ENCODE data around the gene ABCA8.
"Not testable (repeated sequence)": the region's sequence is repeated elsewhere in the genome, so short reads cannot be mapped to it uniquely, and the experiment has no call there.

The ABCA8 gene, protein sequence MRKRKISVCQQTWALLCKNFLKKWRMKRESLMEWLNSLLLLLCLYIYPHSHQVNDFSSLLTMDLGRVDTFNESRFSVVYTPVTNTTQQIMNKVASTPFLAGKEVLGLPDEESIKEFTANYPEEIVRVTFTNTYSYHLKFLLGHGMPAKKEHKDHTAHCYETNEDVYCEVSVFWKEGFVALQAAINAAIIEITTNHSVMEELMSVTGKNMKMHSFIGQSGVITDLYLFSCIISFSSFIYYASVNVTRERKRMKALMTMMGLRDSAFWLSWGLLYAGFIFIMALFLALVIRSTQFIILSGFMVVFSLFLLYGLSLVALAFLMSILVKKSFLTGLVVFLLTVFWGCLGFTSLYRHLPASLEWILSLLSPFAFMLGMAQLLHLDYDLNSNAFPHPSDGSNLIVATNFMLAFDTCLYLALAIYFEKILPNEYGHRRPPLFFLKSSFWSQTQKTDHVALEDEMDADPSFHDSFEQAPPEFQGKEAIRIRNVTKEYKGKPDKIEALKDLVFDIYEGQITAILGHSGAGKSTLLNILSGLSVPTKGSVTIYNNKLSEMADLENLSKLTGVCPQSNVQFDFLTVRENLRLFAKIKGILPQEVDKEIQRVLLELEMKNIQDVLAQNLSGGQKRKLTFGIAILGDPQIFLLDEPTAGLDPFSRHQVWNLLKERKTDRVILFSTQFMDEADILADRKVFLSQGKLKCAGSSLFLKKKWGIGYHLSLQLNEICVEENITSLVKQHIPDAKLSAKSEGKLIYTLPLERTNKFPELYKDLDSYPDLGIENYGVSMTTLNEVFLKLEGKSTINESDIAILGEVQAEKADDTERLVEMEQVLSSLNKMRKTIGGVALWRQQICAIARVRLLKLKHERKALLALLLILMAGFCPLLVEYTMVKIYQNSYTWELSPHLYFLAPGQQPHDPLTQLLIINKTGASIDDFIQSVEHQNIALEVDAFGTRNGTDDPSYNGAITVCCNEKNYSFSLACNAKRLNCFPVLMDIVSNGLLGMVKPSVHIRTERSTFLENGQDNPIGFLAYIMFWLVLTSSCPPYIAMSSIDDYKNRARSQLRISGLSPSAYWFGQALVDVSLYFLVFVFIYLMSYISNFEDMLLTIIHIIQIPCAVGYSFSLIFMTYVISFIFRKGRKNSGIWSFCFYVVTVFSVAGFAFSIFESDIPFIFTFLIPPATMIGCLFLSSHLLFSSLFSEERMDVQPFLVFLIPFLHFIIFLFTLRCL (N-terminal part only)

DNA sequence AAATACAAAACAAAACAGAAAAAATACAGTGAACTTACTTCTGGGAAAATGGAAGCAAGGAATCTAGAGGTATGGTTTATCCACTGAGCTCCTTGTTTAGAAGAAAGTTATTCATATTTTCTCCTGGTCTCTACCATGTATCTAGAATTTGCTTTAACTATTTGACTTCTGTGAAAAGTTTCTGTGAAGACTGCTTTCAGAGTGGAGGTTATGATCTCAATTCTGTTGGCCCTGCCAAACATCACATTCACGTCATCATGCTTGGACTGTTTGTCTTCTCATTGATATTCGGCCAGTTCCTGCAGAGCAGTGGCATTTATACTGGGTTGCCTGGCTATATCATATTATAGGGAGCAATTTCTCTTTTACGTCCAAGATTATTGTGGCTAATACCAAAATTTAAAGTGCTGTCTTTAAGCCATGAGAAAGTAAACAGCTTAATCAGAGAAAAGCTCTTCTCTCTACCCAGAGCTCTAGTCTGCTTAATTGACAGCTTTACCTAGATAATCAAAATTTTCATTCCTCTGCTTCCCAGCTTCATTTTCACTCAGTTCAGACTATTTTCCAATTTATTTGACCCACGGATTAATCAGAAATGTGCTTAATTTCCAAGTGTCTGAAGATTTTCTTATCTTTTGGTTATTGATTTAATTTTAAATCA, at the start of gene ABCA8:
Gene ABCA8, minus strand, starts transcription at position 212 of the 661 bp plus-strand sequence. CDS start 13,358 bp downstream, outside the sequence.
- DNase-seq (ENCODE audit: low read depth in 1 of 2, low spot score in 1 of 2): no peak

DNA sequence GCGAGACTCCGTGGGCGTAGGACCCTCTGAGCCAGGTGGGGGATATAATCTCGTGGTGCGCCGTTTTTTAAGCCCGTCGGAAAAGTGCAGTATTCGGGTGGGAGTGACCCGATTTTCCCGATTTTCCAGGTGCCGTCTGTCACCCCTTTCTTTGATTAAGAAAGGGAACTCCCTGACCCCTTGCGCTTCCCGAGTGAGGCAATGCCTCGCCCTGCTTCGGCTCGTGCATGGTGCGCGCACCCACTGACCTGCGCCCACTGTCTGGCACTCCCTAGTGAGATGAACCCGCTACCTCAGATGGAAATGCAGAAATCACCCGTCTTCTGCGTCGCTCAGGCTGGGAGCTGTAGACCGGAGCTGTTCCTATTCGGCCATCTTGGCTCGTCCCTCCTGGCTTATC, 49.6 kb upstream of the ABCA8 start:
- DNase-seq (ENCODE audit: low read depth in 1 of 2, low spot score in 1 of 2): not testable (repeated sequence)

DNA sequence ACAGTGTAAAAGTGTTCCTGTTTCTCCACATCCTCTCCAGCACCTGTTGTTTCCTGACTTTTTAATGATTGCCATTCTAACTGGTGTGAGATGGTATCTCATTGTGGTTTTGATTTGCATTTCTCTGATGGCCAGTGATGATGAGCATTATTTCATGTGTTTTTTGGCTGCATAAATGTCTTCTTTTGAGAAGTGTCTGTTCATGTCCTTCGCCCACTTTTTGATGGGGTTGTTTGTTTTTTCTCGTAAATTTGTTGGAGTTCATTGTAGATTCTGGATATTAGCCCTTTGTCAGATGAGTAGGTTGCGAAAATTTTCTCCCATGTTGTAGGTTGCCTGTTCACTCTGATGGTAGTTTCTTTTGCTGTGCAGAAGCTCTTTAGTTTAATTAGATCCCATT, 44.6 kb upstream of the ABCA8 start:
- DNase-seq (ENCODE audit: low read depth in 1 of 2, low spot score in 1 of 2): not testable (repeated sequence)

DNA sequence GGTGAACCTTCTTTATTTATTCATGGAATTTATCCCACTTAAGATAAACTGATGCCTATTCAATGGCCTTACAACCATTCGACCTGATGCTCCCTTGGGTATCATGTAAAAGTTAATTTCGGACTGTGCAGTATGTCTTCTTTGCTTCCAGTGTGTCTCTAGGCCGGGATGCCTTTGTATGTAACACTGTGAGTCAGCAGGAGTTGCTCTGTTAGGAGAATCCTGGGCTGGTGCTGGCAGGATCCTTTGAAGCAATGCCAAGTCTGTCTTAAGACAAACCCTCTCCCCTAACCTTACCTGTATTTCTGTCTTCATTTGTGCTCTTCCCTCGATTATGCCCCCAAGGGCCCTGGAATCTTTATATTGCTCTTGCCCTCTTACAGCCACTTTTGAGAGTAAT, 37.9 kb upstream of the ABCA8 start:
- no peak for DNase-seq (ENCODE audit: low read depth in 1 of 2, low spot score in 1 of 2)

DNA sequence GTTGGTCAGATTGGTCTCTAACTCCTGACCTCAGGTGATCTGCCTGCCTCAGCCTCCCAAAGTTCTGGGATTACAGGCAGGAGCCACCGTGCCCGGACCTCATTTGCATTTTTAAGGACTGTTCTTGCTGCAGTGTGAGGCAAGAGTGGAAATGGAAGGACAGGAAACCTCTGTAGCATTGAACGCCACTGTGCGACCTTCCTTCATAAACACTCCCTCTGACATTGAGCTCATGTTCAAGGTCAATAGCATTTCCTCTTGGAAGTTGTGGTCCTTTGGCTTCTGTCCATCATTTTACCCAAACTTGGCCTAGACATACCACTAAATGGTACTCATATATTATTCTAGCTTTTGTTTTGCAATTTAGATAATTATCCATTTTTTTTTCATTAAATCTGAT, 32.8 kb upstream of the ABCA8 start:
- no peak for DNase-seq (ENCODE audit: low read depth in 1 of 2, low spot score in 1 of 2)

DNA sequence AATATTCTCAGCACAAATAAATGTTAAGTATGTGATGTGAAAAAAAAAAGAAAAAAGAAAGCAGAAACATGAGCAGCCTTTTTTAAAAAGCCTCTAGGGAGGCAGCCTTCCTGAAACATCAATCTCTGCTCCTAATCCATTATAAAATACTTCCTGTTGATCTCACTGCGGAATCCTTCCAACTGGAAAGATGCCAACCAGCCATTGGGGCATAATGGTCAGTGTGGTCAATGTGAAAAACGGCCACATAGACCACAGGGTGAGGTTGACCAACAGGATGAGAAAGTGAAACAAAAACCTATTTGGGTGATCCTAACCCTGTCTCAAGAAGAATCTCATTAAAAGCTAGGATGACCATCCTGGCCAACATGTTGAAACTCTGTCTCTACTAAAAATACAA, 26.1 kb upstream of the ABCA8 start:
- DNase-seq (ENCODE audit: low read depth in 1 of 2, low spot score in 1 of 2): no peak

DNA sequence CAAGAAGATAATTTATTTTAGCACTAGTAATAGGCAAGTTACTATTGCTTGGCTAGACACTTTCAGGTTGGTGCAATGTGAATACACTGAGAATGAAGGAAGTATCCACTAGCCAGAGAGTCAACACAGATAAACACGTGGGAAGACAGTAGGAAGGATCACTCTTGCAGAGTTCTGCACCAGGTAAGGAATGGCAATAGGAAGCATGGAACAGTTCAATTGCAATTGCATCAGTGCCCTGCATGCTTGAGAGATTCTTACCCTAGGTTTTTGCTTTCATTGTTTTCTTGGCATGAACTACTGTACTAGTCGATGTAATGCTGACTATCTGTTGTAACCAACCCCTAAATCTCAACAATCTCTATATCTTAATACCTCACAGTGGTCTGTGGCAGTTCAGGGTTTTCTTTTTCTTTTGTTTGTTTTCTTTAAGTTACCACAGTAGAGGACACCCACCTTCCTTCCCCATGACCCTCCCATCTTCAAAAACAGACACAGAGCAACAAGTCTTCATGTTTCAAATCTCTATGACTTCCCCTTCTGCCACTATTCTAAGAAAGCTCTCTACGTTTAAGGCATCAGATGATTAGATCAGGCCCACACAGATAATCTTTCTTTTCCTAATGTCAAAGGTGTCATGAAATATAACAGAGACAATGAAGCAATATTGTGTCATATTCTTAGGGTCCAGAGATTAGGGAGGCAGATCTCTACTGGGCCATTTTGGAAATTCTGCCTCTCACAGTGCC, 18.1 kb upstream of the ABCA8 start:
- no peak for DNase-seq (ENCODE audit: low read depth in 1 of 2, low spot score in 1 of 2)

DNA sequence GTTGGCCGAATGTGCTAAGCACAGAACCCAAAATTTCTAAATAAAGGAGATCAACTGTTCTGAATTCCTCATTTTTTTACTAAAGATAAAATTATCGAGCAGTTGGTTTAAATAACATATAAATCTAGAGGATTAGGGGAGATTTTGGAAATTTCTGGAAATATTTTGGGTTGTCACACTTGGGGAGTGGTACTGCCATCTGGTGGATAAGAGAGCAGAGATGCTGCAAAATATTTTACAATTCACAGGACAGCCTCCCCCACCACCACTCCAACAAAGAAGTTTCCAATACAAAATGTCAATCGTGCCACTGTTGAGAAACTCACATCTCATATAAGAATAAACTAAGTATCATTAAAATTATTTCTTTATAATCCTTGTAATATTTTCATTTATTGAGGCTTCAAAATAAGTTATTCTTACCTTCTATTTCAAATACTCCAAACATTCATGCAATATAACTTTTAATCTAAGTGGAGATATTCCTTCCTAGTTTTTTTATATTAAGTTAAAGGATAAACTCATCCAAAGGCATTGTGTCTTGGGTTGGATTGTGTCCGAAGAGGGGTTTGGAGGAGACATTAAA, 17.0 kb upstream of the ABCA8 start:
- DNase-seq (ENCODE audit: low read depth in 1 of 2, low spot score in 1 of 2): no peak

DNA sequence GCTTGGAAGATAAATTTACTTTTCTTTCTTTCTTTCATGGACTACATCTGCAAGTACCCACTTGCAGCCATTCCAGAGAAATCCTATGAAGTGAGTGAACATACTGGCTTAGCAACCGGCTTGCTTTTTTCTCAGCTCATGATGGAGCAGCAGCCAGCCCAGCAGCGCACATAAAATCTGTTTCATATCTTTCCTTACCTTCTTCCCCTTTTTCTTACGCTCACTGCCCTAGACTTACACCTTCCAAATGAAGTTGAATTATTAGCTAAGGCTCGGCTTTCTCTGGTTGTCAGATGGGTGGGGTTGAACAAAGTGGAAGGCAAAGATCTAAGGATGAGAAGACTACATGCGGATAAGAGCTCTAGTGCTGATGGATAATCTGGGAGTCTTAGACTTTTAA, 13.9 kb upstream of the ABCA8 start:
- no peak for DNase-seq (ENCODE audit: low read depth in 1 of 2, low spot score in 1 of 2)

DNA sequence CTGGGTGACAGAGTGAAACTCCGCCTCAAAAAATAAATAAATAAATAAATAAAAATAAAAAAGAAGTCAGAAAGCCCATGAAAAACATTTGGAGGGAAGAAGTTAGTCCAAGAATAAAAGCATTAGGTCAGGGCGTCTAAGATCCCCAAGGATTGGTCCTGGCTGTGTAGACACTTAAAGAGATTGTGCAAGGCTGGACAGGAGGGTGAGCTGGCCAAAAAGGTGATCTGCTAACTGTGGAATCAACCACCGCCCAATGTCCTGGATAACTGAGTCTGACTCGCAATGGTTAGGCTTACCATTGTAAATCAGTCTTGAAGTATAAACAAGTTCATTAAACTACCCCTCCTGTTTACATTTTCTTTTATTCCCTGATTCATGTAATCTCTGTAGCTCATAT, 8.8 kb upstream of the ABCA8 start:
- no peak for DNase-seq (ENCODE audit: low read depth in 1 of 2, low spot score in 1 of 2)

DNA sequence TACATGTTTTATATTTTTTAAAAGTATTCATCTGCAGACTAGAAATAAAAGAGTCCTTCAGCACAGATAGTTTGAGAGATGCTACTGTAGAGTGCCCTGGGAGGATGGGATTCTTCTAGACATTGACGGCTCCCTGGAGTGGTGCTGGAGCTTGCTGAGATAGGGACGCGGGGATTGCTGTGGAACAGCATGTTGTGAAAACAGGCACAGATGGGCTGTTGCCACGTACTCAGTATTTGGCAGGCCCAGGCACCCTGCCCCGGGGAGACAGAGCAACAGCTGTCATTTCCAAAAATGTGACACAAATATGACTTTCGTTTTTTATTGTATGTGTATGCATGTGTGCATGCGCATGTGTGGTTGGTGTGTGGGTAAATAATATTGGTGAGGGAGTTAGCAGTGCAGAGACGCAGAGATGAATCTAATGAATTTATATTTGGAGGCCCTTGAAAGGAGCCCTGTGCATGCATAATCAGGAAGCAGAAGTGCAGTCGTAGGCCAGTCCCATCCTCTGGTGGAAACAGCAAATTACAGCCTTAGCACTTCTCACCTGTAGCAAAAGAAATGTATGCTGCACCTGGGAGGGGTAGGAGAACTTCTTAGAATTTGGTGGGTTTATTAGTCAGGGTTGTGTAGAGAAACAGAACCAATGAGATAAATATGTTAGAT, 6.2 kb upstream of the ABCA8 start:
- DNase-seq (ENCODE audit: low read depth in 1 of 2, low spot score in 1 of 2): no peak

DNA sequence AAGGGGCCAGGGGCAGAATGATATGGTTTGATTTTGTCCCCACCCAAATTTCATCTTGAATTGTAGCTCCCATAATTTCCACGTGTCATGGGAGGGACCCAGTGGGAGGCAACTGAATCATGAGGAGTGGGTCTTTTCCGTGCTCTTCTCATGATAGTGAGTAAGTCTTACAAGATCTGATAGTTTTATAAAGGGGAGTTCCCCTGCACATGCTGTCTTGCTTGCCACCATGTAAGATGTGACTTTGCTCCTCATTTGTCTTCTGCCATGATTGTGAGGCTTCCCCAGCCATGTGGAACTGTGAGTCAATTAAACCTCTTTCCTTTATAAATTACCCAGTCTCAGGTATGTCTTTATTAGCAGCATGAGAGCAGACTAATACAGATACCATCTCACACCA, 3.9 kb upstream of the ABCA8 start:
- not testable (repeated sequence) for DNase-seq (ENCODE audit: low read depth in 1 of 2, low spot score in 1 of 2)

DNA sequence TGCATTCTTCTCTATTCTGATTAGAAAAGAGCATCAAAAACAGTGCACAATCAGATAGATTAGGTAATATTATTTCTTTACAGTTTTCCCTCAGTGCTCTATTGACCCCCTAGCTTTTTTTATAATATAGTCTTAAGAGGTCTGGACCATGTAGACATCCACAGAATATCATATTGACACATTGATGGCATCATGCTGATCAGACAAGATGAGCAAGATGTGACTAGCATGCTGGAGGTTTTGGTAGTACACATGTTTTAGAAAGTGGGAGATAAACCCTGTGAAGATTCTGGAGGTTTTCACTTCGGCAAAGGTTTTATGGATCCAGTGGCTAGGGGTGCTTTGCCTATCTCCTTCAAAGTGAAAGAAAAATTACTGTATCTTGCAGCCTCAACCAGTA, 2.8 kb upstream of the ABCA8 start:
- no peak for DNase-seq (ENCODE audit: low read depth in 1 of 2, low spot score in 1 of 2)

DNA sequence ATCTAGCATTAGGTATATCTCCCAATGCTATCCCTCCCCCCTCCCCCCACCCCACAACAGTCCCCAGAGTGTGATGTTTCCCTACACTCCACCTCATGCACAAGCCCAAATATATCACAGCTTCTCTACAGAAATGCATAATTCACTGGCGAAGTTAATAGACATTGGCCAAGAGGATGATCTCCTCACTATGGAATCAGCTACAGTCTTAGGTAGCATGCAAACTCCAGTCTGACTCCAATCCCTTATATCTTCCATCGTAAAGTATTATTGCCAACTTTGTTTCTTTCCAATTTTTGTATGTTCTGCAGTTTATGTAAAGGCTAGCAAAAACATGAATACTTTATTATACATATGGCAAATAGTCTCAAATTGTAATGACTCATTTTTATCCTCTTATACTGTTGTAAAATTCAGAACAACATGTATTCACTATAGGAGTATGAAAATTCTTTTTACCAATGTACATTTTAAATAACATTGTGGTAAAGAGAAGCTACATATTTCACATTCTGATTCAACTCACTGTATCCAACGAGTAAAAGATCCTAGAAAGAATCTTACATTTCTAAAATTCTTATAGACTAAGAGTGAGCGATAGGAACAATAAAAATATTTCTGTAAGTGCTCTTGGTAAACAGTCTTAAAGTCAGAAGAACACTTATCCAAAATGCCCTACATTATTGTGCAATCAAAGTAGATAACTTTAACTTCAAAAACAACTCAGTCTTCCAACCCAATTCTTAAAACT, 871 bp downstream of the ABCA8 start:
- DNase-seq (ENCODE audit: low read depth in 1 of 2, low spot score in 1 of 2): no peak

DNA sequence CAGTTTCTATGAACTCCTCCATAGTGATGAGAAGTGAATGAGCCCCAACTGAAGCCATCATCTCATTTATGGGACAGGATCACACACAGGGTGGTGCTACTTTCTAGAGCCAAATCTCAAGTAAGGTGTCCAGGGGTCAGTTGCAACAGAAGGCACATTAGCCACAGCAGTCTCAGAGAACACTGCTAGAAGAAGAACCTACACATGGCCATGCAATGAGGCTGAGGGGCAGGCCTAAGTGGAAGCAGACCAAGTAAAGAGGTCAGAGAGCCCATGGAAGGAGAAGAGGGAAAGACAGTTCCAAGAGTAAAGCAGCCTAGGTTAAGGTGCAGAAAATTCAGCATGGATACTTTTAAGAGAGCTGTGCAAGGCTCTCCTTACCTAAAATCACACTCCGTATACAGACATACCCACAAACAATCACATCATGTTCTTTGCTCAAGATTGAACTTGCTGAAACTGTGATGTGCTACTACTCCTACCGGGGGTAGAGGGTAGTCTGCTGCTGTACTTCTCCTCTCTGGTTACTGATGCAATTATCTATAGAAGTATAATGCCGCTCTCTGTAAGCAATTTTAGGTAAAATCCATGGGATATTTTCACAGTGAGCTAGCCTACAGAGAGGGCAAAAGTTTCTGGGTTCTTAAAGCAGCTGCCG, 1.7 kb downstream of the ABCA8 start:
- no peak for DNase-seq (ENCODE audit: low read depth in 1 of 2, low spot score in 1 of 2)

DNA sequence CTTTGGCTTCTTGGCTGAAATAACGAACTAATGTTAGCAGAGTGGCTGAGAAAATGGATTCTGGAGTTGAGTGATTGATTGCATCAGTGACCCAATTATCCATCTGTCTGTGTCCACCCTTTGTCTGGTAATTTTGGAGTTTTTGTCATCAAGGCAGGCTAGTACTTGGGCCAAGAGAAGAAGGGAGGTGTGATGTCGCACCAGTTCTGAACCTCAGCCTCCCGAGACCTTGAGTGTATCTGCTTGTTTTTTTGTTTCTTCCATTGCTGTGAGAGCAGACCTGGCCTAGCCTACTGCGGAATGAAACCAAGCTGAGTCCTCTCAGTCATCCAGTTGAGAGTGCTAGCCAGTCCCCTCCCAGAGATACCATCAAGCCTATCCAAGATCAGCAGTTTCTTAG, 4.5 kb downstream of the ABCA8 start:
- DNase-seq (ENCODE audit: low read depth in 1 of 2, low spot score in 1 of 2): no peak

DNA sequence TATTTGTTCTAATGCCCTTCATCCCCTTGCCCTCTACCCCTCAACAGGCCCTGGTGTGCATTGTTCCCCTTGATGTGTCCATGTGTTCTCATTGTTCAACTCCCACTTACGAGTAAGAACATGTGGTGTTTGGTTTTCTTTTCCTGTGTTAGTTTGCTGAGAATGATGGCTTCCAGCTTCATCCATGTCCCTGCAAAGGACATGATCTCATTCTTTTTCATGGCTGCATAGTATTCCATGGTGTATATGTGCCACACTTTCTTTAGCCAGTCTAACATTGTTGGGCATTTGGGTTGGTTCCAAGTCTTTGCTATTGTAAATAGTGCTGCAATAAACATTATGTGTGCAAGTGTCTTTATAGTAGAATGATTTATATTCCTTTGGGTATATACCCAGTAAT, 7.3 kb downstream of the ABCA8 start:
- not testable (repeated sequence) for DNase-seq (ENCODE audit: low read depth in 1 of 2, low spot score in 1 of 2)

DNA sequence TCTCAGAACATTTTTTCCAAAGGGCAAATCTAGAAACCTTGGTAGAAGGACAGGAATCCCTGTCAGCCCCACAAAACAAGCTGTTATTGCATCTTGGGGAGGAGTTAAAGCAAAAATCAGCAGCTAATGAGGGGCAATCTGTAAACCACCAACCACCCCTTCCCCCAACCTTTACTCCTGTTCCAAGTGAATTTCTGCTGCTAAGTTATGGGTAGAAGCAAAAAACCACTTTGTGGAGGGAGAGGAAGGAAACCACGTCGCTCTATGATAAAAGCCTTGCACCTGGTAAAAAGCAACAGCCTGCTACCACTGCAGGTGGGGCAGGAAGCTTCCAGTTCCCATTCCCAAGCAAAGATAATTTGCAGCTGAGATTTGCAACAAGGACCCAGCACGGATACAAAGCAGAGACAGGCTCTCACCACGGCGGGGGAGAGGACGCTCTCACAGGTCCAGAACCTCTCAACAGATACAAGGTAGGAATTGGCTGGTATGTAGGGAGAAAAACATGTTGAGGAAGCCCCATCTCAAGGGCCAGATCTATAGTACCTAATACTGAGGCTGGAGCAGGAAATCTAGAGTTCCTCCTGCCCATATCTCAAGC, 10.7 kb downstream of the ABCA8 start:
- DNase-seq (ENCODE audit: low read depth in 1 of 2, low spot score in 1 of 2): no peak

Measured in activated T-helper 1 cell treated with anti-CD3 and anti-CD28 coated beads, Interleukin-2, amount 50 U/mL, for 16 hours (primary cell).